Fibroblast of lung (primary cell): ENCODE data around the gene TBC1D25. TPM values are rescaled to one million over a fixed set of nuclear protein-coding genes. Genes with fewer than 3 reads are reported as not detected.

Experiments
- DNase-seq, 2 donors: peaks; one replicate each; pipeline versions ENCODE4 v3.0.0 to v3.0.0-alpha.2; 2010; ENCODE audit warnings: low read depth in 2 of 2
- H2AFZ ChIP-seq: 2 replicates; pipeline ENCODE4 v1.5.1; 2012; ENCODE audit warnings: low read length, control low read depth, inconsistent platforms
- H3K27ac ChIP-seq: 2 replicates; pipeline ENCODE4 v1.5.1; 2011; ENCODE audit warnings: low read length, control low read depth; ENCODE audit not compliant: insufficient read depth
- H3K27me3 ChIP-seq: 2 replicates; pipeline ENCODE4 v1.5.1; 2011; ENCODE audit warnings: mild to moderate bottlenecking, low read length; ENCODE audit not compliant: control insufficient read depth, insufficient read depth
- H3K36me3 ChIP-seq: 2 replicates; pipeline ENCODE4 v1.5.1; 2011; ENCODE audit warnings: low read length; ENCODE audit not compliant: control insufficient read depth, insufficient read depth
- H3K4me1 ChIP-seq: 2 replicates; pipeline ENCODE4 v1.5.1; 2011; ENCODE audit warnings: low read length; ENCODE audit not compliant: control insufficient read depth, insufficient read depth; ENCODE audit errors: extremely low read depth
- H3K4me2 ChIP-seq: 2 replicates; pipeline ENCODE4 v1.5.1; 2011; ENCODE audit warnings: low read length, control low read depth; ENCODE audit not compliant: insufficient read depth; ENCODE audit errors: extremely low read depth
- H3K4me3 ChIP-seq, 4 experiments: fragments of 200-600 bp in 1 of 4; sonication (generic) in 1 of 4; replicated peaks in 1 of 4; 2 replicates each; pipeline ENCODE4 v1.5.1; 2011 to 2016; ENCODE audit warnings: low read length in 4 of 4, low read depth in 3 of 4, mild to moderate bottlenecking in 3 of 4, control low read depth in 2 of 4, inconsistent platforms in 1 of 4, mixed read lengths in 1 of 4; ENCODE audit not compliant: insufficient read depth in 1 of 4; ENCODE audit errors: control extremely low read depth in 1 of 4
- H3K79me2 ChIP-seq: 2 replicates; pipeline ENCODE4 v1.5.1; 2012; ENCODE audit warnings: mild to moderate bottlenecking, low read length, inconsistent platforms; ENCODE audit not compliant: control insufficient read depth, insufficient read depth
- H3K9ac ChIP-seq: 2 replicates; pipeline ENCODE4 v1.5.1; 2011; ENCODE audit warnings: mild to moderate bottlenecking, low read length, control low read depth; ENCODE audit not compliant: insufficient read depth
- H3K9me3 ChIP-seq: 2 replicates; pipeline ENCODE4 v1.5.1; 2012; ENCODE audit warnings: low read depth, low read length; ENCODE audit not compliant: control insufficient read depth, insufficient read depth
- H4K20me1 ChIP-seq: 2 replicates; pipeline ENCODE4 v1.5.1; 2011; ENCODE audit warnings: low read length; ENCODE audit not compliant: control insufficient read depth, insufficient read depth; ENCODE audit errors: extremely low read depth
- EZH2 ChIP-seq: IDR thresholded peaks from 2 replicates; pipeline ENCODE4 v1.5.1; 2012; ENCODE audit warnings: low read length, control low read depth, mild to moderate bottlenecking; ENCODE audit errors: missing control alignments
- polyA minus RNA-seq: library from RNA; depleted of rRNA, polyadenylated mRNA; stranded (reverse); fragments of >200 nt; gene quantifications from 2 replicates; pipeline ENCODE4 v1.2.3, GENCODE V29; 2011; ENCODE audit warnings: low replicate concordance
- polyA plus RNA-seq, 2 donors: library from polyadenylated mRNA; depleted of rRNA in 1 of 2; stranded (reverse) in 1 of 2; unstranded in 1 of 2; fragments of >200 nt; gene quantifications; 2 replicates each; pipeline ENCODE4 v1.2.1, GENCODE V29; 2011 to 2012; ENCODE audit warnings: missing spikeins in 1 of 2
- total RNA-seq: library from RNA; depleted of rRNA; stranded (reverse); fragments of >200 nt; gene quantifications from 2 replicates; pipeline ENCODE4 v1.2.1, GENCODE V29; 2014
- TF ChIP-seq, protein P1 (sequence below), 2 donors: IDR thresholded peaks in 1 of 2; conservative IDR thresholded peaks in 1 of 2; 1 replicate in 1 of 2; 2 replicates in 1 of 2; pipeline ENCODE4 v1.5.1; 2011 to 2012; ENCODE audit warnings: low read length in 2 of 2, control low read depth in 1 of 2, inconsistent platforms in 1 of 2, low read depth in 1 of 2, mild to moderate bottlenecking in 1 of 2

Gene TBC1D25, protein sequence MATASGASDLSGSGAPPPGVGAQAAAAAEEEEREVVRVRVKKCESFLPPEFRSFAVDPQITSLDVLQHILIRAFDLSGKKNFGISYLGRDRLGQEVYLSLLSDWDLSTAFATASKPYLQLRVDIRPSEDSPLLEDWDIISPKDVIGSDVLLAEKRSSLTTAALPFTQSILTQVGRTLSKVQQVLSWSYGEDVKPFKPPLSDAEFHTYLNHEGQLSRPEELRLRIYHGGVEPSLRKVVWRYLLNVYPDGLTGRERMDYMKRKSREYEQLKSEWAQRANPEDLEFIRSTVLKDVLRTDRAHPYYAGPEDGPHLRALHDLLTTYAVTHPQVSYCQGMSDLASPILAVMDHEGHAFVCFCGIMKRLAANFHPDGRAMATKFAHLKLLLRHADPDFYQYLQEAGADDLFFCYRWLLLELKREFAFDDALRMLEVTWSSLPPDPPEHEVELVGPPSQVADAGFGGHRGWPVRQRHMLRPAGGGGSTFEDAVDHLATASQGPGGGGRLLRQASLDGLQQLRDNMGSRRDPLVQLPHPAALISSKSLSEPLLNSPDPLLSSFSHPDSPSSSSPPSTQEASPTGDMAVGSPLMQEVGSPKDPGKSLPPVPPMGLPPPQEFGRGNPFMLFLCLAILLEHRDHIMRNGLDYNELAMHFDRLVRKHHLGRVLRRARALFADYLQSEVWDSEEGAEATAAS
- 3.9 and 5.1 TPM in 2 replicates for total RNA-seq
- 8.5 and 9.4 TPM in 2 replicates for polyA plus RNA-seq
- polyA plus RNA-seq (2012): 12.2 and 13.6 TPM in 2 replicates
- polyA minus RNA-seq: 25.0 and 52.6 TPM in 2 replicates

DNA sequence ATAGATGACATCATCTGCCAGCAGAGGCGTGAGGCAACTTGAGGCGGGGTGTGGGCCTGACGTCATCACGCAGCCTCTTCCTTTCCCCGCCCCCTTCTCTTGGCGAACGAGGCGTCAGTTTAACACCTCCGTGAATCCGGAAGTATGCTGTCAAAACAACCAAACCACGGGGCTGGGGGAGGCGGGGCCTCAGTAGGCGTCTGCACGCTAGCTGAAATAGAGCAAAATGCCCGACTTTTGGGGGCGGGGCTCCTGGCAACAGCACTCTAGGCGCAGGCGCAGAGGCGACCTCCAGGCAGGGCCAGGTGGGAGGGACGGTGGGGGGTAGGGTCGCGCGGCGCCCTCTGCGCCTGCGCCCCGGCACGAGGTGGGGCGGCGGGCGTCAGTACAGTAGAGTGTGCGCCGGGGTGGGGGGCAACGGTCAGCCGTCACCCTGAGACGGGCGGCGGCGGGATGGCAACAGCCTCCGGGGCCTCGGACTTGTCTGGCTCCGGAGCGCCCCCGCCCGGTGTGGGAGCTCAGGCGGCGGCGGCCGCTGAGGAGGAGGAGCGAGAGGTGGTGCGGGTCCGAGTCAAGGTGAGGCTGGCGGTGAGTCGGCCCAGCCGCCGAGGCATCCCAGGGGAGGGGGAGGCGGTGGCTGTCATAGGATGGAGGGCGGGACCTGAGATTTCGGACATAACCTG is at the start of gene TBC1D25:
Gene TBC1D25, plus strand, starts transcription at position 370 of the 683 bp plus-strand sequence. Its CDS starts 84 bp downstream, at position 454.
- Histone ChIP-seq H3K4me1 (no peaks in the 10 kb centered on the region), H3K4me3 (peak within 1 kb of the TSS; percentile 65 to 78 (median 67)), H3K27ac (peak within 1 kb of the TSS; percentile 76), H3K4me2 (peak within 1 kb of the TSS; percentile 39), H4K20me1 (no peaks in the 10 kb centered on the region), H2AFZ (peak within 1 kb of the TSS; percentile 80), H3K27me3 (no peaks in the 10 kb centered on the region), H3K79me2 (peaks cover 4% of the 10 kb centered on the region), H3K36me3 (no peaks in the 10 kb centered on the region), H3K9me3 (no peaks in the 10 kb centered on the region), H3K9ac (peak within 1 kb of the TSS; percentile 72)
- no peak for TF ChIP-seq EZH2
- TF ChIP-seq, protein P1, sequence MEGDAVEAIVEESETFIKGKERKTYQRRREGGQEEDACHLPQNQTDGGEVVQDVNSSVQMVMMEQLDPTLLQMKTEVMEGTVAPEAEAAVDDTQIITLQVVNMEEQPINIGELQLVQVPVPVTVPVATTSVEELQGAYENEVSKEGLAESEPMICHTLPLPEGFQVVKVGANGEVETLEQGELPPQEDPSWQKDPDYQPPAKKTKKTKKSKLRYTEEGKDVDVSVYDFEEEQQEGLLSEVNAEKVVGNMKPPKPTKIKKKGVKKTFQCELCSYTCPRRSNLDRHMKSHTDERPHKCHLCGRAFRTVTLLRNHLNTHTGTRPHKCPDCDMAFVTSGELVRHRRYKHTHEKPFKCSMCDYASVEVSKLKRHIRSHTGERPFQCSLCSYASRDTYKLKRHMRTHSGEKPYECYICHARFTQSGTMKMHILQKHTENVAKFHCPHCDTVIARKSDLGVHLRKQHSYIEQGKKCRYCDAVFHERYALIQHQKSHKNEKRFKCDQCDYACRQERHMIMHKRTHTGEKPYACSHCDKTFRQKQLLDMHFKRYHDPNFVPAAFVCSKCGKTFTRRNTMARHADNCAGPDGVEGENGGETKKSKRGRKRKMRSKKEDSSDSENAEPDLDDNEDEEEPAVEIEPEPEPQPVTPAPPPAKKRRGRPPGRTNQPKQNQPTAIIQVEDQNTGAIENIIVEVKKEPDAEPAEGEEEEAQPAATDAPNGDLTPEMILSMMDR (conservative IDR thresholded peaks at IDR 0.05 in 1 of 2, IDR thresholded peaks at IDR 0.05 in 1 of 2; ENCODE audit: low read depth in 1 of 2, low read length in 2 of 2): peak; percentile 26 to 31
- peak; percentile 95 to 97 for DNase-seq

DNA sequence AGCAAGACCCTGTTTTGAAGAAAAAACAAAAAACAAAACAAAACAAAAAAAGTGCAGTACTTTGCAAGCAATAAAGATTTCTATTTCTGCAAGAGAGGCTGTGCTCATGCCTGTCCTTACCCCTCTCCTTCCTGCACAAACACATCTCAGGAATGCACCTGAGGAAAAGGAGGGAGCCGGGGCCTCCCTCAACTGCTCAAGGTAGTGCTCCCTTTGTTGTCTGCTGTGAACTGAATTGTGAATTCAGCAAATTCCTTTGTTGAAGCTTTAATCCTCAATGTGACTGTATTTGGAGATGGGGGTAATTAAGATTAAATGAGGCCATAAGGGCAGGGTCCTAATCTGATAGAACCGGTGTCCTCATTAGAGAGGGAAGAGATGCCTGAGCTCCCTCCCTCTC is 49.6 kb upstream of the TBC1D25 start:
- Histone ChIP-seq H3K27ac (no peak overlapping the region), H3K4me1 (peaks cover 2% of the 10 kb centered on the region)

More for the DNA sequence above, 49.6 kb upstream of the TBC1D25 start:
- H3K36me3 ChIP-seq: no peaks in the 10 kb centered on the region
- no peak overlapping the region for H3K4me3 ChIP-seq
- no peak overlapping the region for H2AFZ ChIP-seq
- no peaks in the 10 kb centered on the region for H3K79me2 ChIP-seq
- TF ChIP-seq, protein P1 (conservative IDR thresholded peaks at IDR 0.05 in 1 of 2, IDR thresholded peaks at IDR 0.05 in 1 of 2; ENCODE audit: low read depth in 1 of 2, low read length in 2 of 2): no peak
- TF ChIP-seq EZH2: no peak
- H3K9ac ChIP-seq: no peak overlapping the region
- H3K4me2 ChIP-seq: no peak overlapping the region
- no peak for DNase-seq
- H4K20me1 ChIP-seq: no peaks in the 10 kb centered on the region
- no peaks in the 10 kb centered on the region for H3K9me3 ChIP-seq
- H3K27me3 ChIP-seq: no peaks in the 10 kb centered on the region
